ENCODE data around the gene PTPN7. TPM values are rescaled to one million over a fixed set of nuclear protein-coding genes. Genes with fewer than 3 reads are reported as not detected.

Gene PTPN7
- total RNA-seq, 3 donors from 2014 or later: 5.0 to 6.3 (median 6.1) TPM

GRCh38 chr1:202122639-202123335, 37.6 kb downstream of the PTPN7 start, which contains the start of gene GPR37L1:
GPR37L1 (plus strand) TSS chr1:202122917; CDS start chr1:202122964, 47 bp downstream.
- Histone ChIP-seq H3K9me3 (no peaks in the 10 kb centered on the region), H3K4me3 (no peak within 1 kb of the TSS), H3K4me1 (ENCODE audit: low read depth) (peaks cover 10% of the 10 kb centered on the region), H3K36me3 (ENCODE audit: low read depth) (no peaks in the 10 kb centered on the region)
- ATAC-seq (no peak), DNase-seq (no peak)
- no peak for TF ChIP-seq CTCF (IDR thresholded peaks at IDR 0.05)
- intact Hi-C loops (cut with DNase I, micrococcal nuclease): loop anchor here (5.0 kb wide), 2 partner anchors 115 to 230 kb away; no protein-coding TSS in a partner anchor

GRCh38 chr1:202121006-202121405, 39.4 kb downstream of the PTPN7 start:
- Histone ChIP-seq H3K4me1 (ENCODE audit: low read depth) (peaks cover 12% of the 10 kb centered on the region), H3K36me3 (ENCODE audit: low read depth) (no peaks in the 10 kb centered on the region), H3K9me3 (no peaks in the 10 kb centered on the region), H3K4me3 (no peak overlapping the region)
- intact Hi-C loops (cut with DNase I, micrococcal nuclease): loop anchor here (5.0 kb wide), 2 partner anchors 114 to 229 kb away; no protein-coding TSS in a partner anchor
- no peak for ATAC-seq
- TF ChIP-seq CTCF (IDR thresholded peaks at IDR 0.05): no peak
- DNase-seq: no peak

- intact Hi-C loops (cut with DNase I, micrococcal nuclease): loop anchor here in 1 of 2 donors (10.0 kb wide), 1 partner anchor 113 kb away; no protein-coding TSS in a partner anchor
- ATAC-seq: peak; percentile 44
- TF ChIP-seq CTCF (IDR thresholded peaks at IDR 0.05): no peak
Observed at GRCh38 chr1:202117898-202118371, 42.5 kb downstream of the PTPN7 start.

GRCh38 chr1:202116287-202116686, 44.1 kb downstream of the PTPN7 start:
- intact Hi-C loops (cut with DNase I, micrococcal nuclease): loop anchor here in 1 of 2 donors (10.0 kb wide), 1 partner anchor 111 kb away; no protein-coding TSS in a partner anchor
- no peak overlapping the region for H3K4me3 ChIP-seq
- DNase-seq: no peak
- peaks cover 12% of the 10 kb centered on the region for H3K4me1 ChIP-seq (ENCODE audit: low read depth)
- H3K9me3 ChIP-seq: no peaks in the 10 kb centered on the region
- no peak for ATAC-seq
- TF ChIP-seq CTCF (IDR thresholded peaks at IDR 0.05): no peak
- no peaks in the 10 kb centered on the region for H3K36me3 ChIP-seq (ENCODE audit: low read depth)

More at GRCh38 chr1:202117898-202118371, 42.5 kb downstream of the PTPN7 start:
- peak in 1 of 3 donors; percentile 47 for DNase-seq
- Histone ChIP-seq H3K9me3 (no peaks in the 10 kb centered on the region), H3K4me3 (no peak overlapping the region), H3K4me1 (ENCODE audit: low read depth) (peaks cover 12% of the 10 kb centered on the region), H3K36me3 (ENCODE audit: low read depth) (no peaks in the 10 kb centered on the region)

GRCh38 chr1:202113690-202114300, 46.6 kb downstream of the PTPN7 start:
- Histone ChIP-seq H3K9me3 (no peaks in the 10 kb centered on the region), H3K4me3 (no peak overlapping the region), H3K36me3 (ENCODE audit: low read depth) (no peaks in the 10 kb centered on the region), H3K4me1 (ENCODE audit: low read depth) (peaks cover 25% of the 10 kb centered on the region)
- ATAC-seq: peak; percentile 17
- TF ChIP-seq CTCF (IDR thresholded peaks at IDR 0.05): no peak
- intact Hi-C loops (cut with DNase I, micrococcal nuclease): loop anchor here in 1 of 2 donors (10.0 kb wide), 1 partner anchor 109 kb away; no protein-coding TSS in a partner anchor
- no peak for DNase-seq
